Hepatocyte (in vitro differentiated cells): ENCODE results near the gene WT1. TPM values are rescaled to one million over a fixed set of nuclear protein-coding genes. Genes with fewer than 3 reads are reported as not detected.
"Not testable (repeated sequence)": the region's sequence is repeated elsewhere in the genome, so short reads cannot be mapped to it uniquely, and the experiment has no call there.

Experiments used
- DNase-seq: peaks from one replicate; pipeline ENCODE4 v3.0.0-alpha.2; 2016; ENCODE audit warnings: low spot score
- H2AFZ ChIP-seq: fragments of 200-600 bp; sonication (generic); 2 replicates; pipeline ENCODE4 v1.6.0; 2016; ENCODE audit warnings: antibody characterized with exemption, mild to moderate bottlenecking
- H3K27ac ChIP-seq: fragments of 200-600 bp; sonication (generic); 2 replicates; pipeline ENCODE4 v1.5.1; 2016; ENCODE audit warnings: mild to moderate bottlenecking
- H3K27me3 ChIP-seq: fragments of 200-600 bp; sonication (generic); 2 replicates; pipeline ENCODE4 v1.6.1; 2016
- H3K36me3 ChIP-seq: fragments of 200-600 bp; sonication (generic); replicated peaks from 2 replicates; pipeline ENCODE4 v1.5.1; 2016; ENCODE audit warnings: low read depth; ENCODE audit not compliant: insufficient read depth
- H3K4me1 ChIP-seq: fragments of 200-600 bp; sonication (generic); 2 replicates; pipeline ENCODE4 v1.5.1; 2016; ENCODE audit warnings: mild to moderate bottlenecking, moderate library complexity; ENCODE audit not compliant: insufficient read depth
- H3K4me2 ChIP-seq: fragments of 200-600 bp; sonication (generic); 2 replicates; pipeline ENCODE4 v1.6.0; 2016
- H3K4me3 ChIP-seq: fragments of 200-600 bp; sonication (generic); 2 replicates; pipeline ENCODE4 v1.5.1; 2016; ENCODE audit warnings: mild to moderate bottlenecking
- H3K79me2 ChIP-seq: fragments of 200-600 bp; sonication (generic); 2 replicates; pipeline ENCODE4 v1.6.0; 2017; ENCODE audit warnings: mild to moderate bottlenecking
- H3K9me2 ChIP-seq: fragments of 200-600 bp; sonication (generic); replicated peaks from 2 replicates; pipeline ENCODE4 v1.6.0; 2017; ENCODE audit warnings: mild to moderate bottlenecking; ENCODE audit not compliant: insufficient read depth
- H3K9me3 ChIP-seq: fragments of 200-600 bp; sonication (generic); 2 replicates; pipeline ENCODE4 v1.5.1; 2016; ENCODE audit warnings: low read depth, mild to moderate bottlenecking
- H4K20me1 ChIP-seq: fragments of 200-600 bp; sonication (generic); 2 replicates; pipeline ENCODE4 v1.6.0; 2016; ENCODE audit warnings: mild to moderate bottlenecking; ENCODE audit not compliant: insufficient read depth, poor library complexity, severe bottlenecking
- CTCF ChIP-seq: fragments of 200-600 bp; sonication (generic); IDR thresholded peaks from 2 replicates; pipeline ENCODE4 v1.5.1; 2016; ENCODE audit warnings: antibody characterized with exemption, mild to moderate bottlenecking; ENCODE audit not compliant: poor library complexity
- EZH2 ChIP-seq: fragments of 200-600 bp; sonication (generic); IDR thresholded peaks from 2 replicates; pipeline ENCODE4 v1.6.1; 2016; ENCODE audit warnings: antibody characterized with exemption, mild to moderate bottlenecking, borderline replicate concordance
- EZH2phosphoT487 ChIP-seq: fragments of 200-600 bp; sonication (generic); IDR thresholded peaks from one replicate; pipeline ENCODE4 v1.6.1; 2018; ENCODE audit warnings: antibody characterized with exemption, mild to moderate bottlenecking, low read depth, moderate library complexity; ENCODE audit not compliant: unreplicated experiment, severe bottlenecking
- WGBS: methylation state at CpG from one replicate; pipeline ENCODE4 v1.1.6; 2016; ENCODE audit warnings: low lambda C conversion rate; ENCODE audit errors: missing lambda C conversion rate; 5-methylcytosine and 5-hydroxymethylcytosine counted together
- polyA plus RNA-seq: library from polyadenylated mRNA; unstranded; fragments of >200 nt; fragmentation: Nextera tagmentation; extraction: Ambion mirVana; gene quantifications from 2 replicates; pipeline ENCODE4 v1.2.1, GENCODE V29; 2016
- total RNA-seq: library from RNA; depleted of rRNA; stranded (reverse); fragments of >200 nt; gene quantifications from 2 replicates; pipeline ENCODE4 v1.2.3, GENCODE V29; 2014

The WT1 gene
- total and polyA plus RNA-seq, 2 experiments from 2014 or later, result 0.37 to 0.47 TPM

GRCh38 chr11:32381179-32381578 is 54.2 kb downstream of the WT1 start:
- peaks cover 10% of the 10 kb centered on the region for H3K27me3 ChIP-seq
- 86% methylated on average over 9 of the region's 9 CpGs for WGBS

GRCh38 chr11:32379719-32380118 is 55.6 kb downstream of the WT1 start:
- Histone ChIP-seq H3K9me2 (no peaks in the 10 kb centered on the region), H3K79me2 (no peaks in the 10 kb centered on the region), H3K36me3 (no peaks in the 10 kb centered on the region), H3K9me3 (no peaks in the 10 kb centered on the region), H3K4me1 (no peaks in the 10 kb centered on the region), H4K20me1 (no peaks in the 10 kb centered on the region), H3K4me2 (no peak overlapping the region), H3K27ac (no peak overlapping the region), H3K27me3 (peaks cover 10% of the 10 kb centered on the region), H3K4me3 (no peak overlapping the region), H2AFZ (no peak overlapping the region)
- 58% methylated on average over 10 of the region's 10 CpGs for WGBS
- no peak for TF ChIP-seq CTCF
- TF ChIP-seq EZH2phosphoT487, result no peak
- peak; percentile 21 for DNase-seq

More at GRCh38 chr11:32381179-32381578, 54.2 kb downstream of the WT1 start:
- Histone ChIP-seq H4K20me1 (no peaks in the 10 kb centered on the region), H3K36me3 (no peaks in the 10 kb centered on the region), H3K79me2 (no peaks in the 10 kb centered on the region), H3K4me2 (no peak overlapping the region), H3K4me3 (no peak overlapping the region), H3K9me2 (no peaks in the 10 kb centered on the region), H2AFZ (no peak overlapping the region), H3K9me3 (no peaks in the 10 kb centered on the region), H3K4me1 (no peaks in the 10 kb centered on the region), H3K27ac (no peak overlapping the region)
- no peak for TF ChIP-seq EZH2phosphoT487
- TF ChIP-seq EZH2, result no peak
- TF ChIP-seq CTCF, result no peak
- DNase-seq, result no peak

- no peaks in the 10 kb centered on the region for H3K27me3 ChIP-seq
- H3K9me3 ChIP-seq, result no peaks in the 10 kb centered on the region
- H3K27ac ChIP-seq, result no peak overlapping the region
- H3K4me2 ChIP-seq, result no peak overlapping the region
- no peaks in the 10 kb centered on the region for H4K20me1 ChIP-seq
- no peak overlapping the region for H3K4me3 ChIP-seq
- WGBS, result 82% methylated on average over 1 of the region's 1 CpG
- H2AFZ ChIP-seq, result no peak overlapping the region
- no peak for DNase-seq
- no peaks in the 10 kb centered on the region for H3K4me1 ChIP-seq
- H3K9me2 ChIP-seq, result no peaks in the 10 kb centered on the region
- H3K36me3 ChIP-seq, result no peaks in the 10 kb centered on the region
- no peak for TF ChIP-seq EZH2phosphoT487
- no peak for TF ChIP-seq CTCF
- no peak for TF ChIP-seq EZH2
- H3K79me2 ChIP-seq, result no peaks in the 10 kb centered on the region
Observed at GRCh38 chr11:32375826-32376225, 59.5 kb downstream of the WT1 start.

GRCh38 chr11:32374261-32374711 is 61.1 kb downstream of the WT1 start:
- peak; percentile 44 for DNase-seq
- Histone ChIP-seq H3K36me3 (no peaks in the 10 kb centered on the region), H3K27me3 (no peaks in the 10 kb centered on the region), H3K79me2 (no peaks in the 10 kb centered on the region), H3K4me2 (no peak overlapping the region), H3K4me1 (no peaks in the 10 kb centered on the region), H4K20me1 (no peaks in the 10 kb centered on the region), H3K9me2 (no peaks in the 10 kb centered on the region), H2AFZ (no peak overlapping the region), H3K4me3 (no peak overlapping the region), H3K27ac (no peak overlapping the region), H3K9me3 (no peaks in the 10 kb centered on the region)
- 40% methylated on average over 13 of the region's 13 CpGs for WGBS
- TF ChIP-seq EZH2phosphoT487 (no peak), CTCF (peak; percentile 46), EZH2 (no peak)

GRCh38 chr11:32369987-32370386 is 65.4 kb downstream of the WT1 start:
- H4K20me1 ChIP-seq, H3K4me1 ChIP-seq, H3K4me2 ChIP-seq, H3K9me3 ChIP-seq, H3K4me3 ChIP-seq, H2AFZ ChIP-seq, H3K27me3 ChIP-seq, H3K9me2 ChIP-seq, H3K36me3 ChIP-seq, H3K27ac ChIP-seq, H3K79me2 ChIP-seq, DNase-seq: not testable (repeated sequence)
